HG02884 (cell line): ENCODE data around the gene ATP6AP1.

Source experiments
- ATAC-seq: cut with Tn5 transposase; IDR thresholded peaks from one replicate; pipeline ENCODE4 v1.9.1; 2021; ENCODE audit warnings: mild to moderate bottlenecking, moderate library complexity; ENCODE audit not compliant: unreplicated experiment

ATP6AP1 gene

GRCh38 chrX:154429711-154430110, 1.2 kb downstream of the ATP6AP1 start:
- no peak for ATAC-seq

- no peak for ATAC-seq
These were observed 2.0 kb downstream of the ATP6AP1 start for GRCh38 chrX:154430479-154430878.

GRCh38 chrX:154430916-154431315, 2.4 kb downstream of the ATP6AP1 start:
- no peak for ATAC-seq

GRCh38 chrX:154431341-154431740, 2.9 kb downstream of the ATP6AP1 start:
- no peak for ATAC-seq

- ATAC-seq, result no peak
These were observed 3.7 kb downstream of the ATP6AP1 start for GRCh38 chrX:154432210-154432609.

GRCh38 chrX:154433605-154434004, 5.1 kb downstream of the ATP6AP1 start:
- no peak for ATAC-seq

GRCh38 chrX:154434394-154435168, 6.1 kb downstream of the ATP6AP1 start:
- ATAC-seq, result no peak

GRCh38 chrX:154435171-154435733, 6.8 kb downstream of the ATP6AP1 start:
- ATAC-seq, result no peak

GRCh38 chrX:154436374-154436982, 8.0 kb downstream of the ATP6AP1 start:
- ATAC-seq, result no peak

GRCh38 chrX:154436983-154437752, 8.7 kb downstream of the ATP6AP1 start, which contains the start of gene GDI1:
Gene GDI1, plus strand, starts transcription at chrX:154437154. Its CDS starts 101 bp downstream, at chrX:154437255.
- ATAC-seq, result no peak

- no peak for ATAC-seq
These were observed 9.8 kb downstream of the ATP6AP1 start for GRCh38 chrX:154437971-154438893.

GRCh38 chrX:154439841-154440240, 11.4 kb downstream of the ATP6AP1 start:
- no peak for ATAC-seq

GRCh38 chrX:154440623-154441357, 12.3 kb downstream of the ATP6AP1 start:
- no peak for ATAC-seq

- no peak for ATAC-seq
These were observed 13.1 kb downstream of the ATP6AP1 start for GRCh38 chrX:154441564-154441963.

- ATAC-seq, result no peak
These were observed 13.7 kb downstream of the ATP6AP1 start for GRCh38 chrX:154441984-154442707.

GRCh38 chrX:154443479-154443910, 15.0 kb downstream of the ATP6AP1 start:
- no peak for ATAC-seq

- peak; percentile 66 for ATAC-seq
These were observed 15.7 kb downstream of the ATP6AP1 start, which contains the start of gene FAM50A for GRCh38 chrX:154443992-154444754. Gene FAM50A, plus strand, starts transcription at chrX:154444141. Its CDS starts 95 bp downstream, at chrX:154444236.

- no peak for ATAC-seq
These were observed 16.3 kb downstream of the ATP6AP1 start for GRCh38 chrX:154444755-154445246.
